OCI-LY7 (cell line): ENCODE results near the gene PLD5.

Experiments used
- EZH2phosphoT487 ChIP-seq: fragments of 200-600 bp; sonication (generic); IDR thresholded peaks from 2 replicates; pipeline ENCODE4 v1.6.1; 2018; ENCODE audit warnings: low read depth, borderline replicate concordance, mild to moderate bottlenecking, mixed run types, antibody characterized with exemption, low read length, moderate library complexity, mixed read lengths
- TF ChIP-seq, protein P1 (sequence below): fragments of 200-600 bp; sonication (generic); conservative IDR thresholded peaks from 2 replicates; pipeline ENCODE4 v1.5.1; 2014; ENCODE audit warnings: mild to moderate bottlenecking, antibody characterized with exemption, low read length, moderate library complexity, mixed read lengths

DNA sequence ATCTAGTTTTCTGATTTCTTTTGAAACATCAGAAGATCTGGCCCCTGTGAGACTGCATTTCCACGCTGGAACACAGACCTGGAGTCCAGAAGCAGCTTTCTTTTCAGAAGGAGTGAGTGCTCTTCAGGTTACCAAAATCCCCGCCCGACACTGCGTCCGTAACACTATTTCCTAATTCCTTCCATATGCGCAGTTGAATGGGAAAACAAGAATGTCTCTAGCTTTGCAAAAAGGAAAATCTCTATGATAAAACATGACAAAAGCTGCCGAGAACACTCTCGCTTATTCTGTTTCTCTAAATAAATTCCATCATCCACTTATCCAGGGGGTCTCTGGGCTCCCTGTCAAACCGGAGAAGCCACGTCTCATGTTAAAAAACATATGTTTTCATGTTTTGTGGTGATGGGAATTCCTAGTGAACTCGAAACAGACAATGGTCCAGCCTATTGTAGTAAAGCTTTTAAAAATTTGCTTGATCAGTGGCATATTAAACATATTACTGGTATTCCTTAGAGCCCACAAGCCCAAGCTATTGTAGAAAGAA is 67.7 kb downstream of the PLD5 start:
- no peak for TF ChIP-seq EZH2phosphoT487
- TF ChIP-seq, protein P1, sequence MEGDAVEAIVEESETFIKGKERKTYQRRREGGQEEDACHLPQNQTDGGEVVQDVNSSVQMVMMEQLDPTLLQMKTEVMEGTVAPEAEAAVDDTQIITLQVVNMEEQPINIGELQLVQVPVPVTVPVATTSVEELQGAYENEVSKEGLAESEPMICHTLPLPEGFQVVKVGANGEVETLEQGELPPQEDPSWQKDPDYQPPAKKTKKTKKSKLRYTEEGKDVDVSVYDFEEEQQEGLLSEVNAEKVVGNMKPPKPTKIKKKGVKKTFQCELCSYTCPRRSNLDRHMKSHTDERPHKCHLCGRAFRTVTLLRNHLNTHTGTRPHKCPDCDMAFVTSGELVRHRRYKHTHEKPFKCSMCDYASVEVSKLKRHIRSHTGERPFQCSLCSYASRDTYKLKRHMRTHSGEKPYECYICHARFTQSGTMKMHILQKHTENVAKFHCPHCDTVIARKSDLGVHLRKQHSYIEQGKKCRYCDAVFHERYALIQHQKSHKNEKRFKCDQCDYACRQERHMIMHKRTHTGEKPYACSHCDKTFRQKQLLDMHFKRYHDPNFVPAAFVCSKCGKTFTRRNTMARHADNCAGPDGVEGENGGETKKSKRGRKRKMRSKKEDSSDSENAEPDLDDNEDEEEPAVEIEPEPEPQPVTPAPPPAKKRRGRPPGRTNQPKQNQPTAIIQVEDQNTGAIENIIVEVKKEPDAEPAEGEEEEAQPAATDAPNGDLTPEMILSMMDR, result no peak
